Upper lobe of right lung (tissue), 1 donor: ENCODE data around the gene COX20. TPM values are rescaled to one million over a fixed set of nuclear protein-coding genes. Genes with fewer than 3 reads are reported as not detected.

ENCODE experiments used
- ATAC-seq: fragments of 200-7000 bp; cut with Tn5 transposase; one replicate; pipeline ENCODE4 v1.9.1; 2020; ENCODE audit warnings: mild to moderate bottlenecking, moderate library complexity
- DNase-seq: peaks from one replicate; pipeline ENCODE4 v3.0.0-alpha.2; 2020
- H3K27ac ChIP-seq: fragments of 200-600 bp; one replicate; pipeline ENCODE4 v1.8.0; 2022
- H3K27me3 ChIP-seq: fragments of 200-600 bp; one replicate; pipeline ENCODE4 v1.8.0; 2022; ENCODE audit warnings: mild to moderate bottlenecking
- H3K36me3 ChIP-seq: fragments of 200-600 bp; one replicate; pipeline ENCODE4 v1.8.0; 2022
- H3K4me1 ChIP-seq: fragments of 200-600 bp; one replicate; pipeline ENCODE4 v1.8.0; 2022
- H3K4me3 ChIP-seq: fragments of 200-600 bp; one replicate; pipeline ENCODE4 v1.8.0; 2022; ENCODE audit warnings: mild to moderate bottlenecking
- H3K9me3 ChIP-seq: fragments of 200-600 bp; one replicate; pipeline ENCODE4 v1.8.0; 2022
- CTCF ChIP-seq: fragments of 200-600 bp; IDR thresholded peaks from one replicate; pipeline ENCODE4 v1.8.0; 2022; ENCODE audit warnings: antibody characterized with exemption
- intact Hi-C: fragments of 100-400 bp; cut with DNase I; formaldehyde crosslinking; loops from one replicate; pipeline ENCODE4 v1.11.0; 2022
- total RNA-seq: library from RNA; stranded (reverse); fragmentation: NEBNext Ultra II Directional; extraction: Animal tissue kit (Norgen Biotek cat#: 25700); gene quantifications from one replicate; pipeline ENCODE4 v1.2.1, GENCODE V29; 2021
- donor health status: DM: no; HTN: yes; CAD: no; lungs with severe emphysema.

The COX20 gene
- total RNA-seq, 1 donor from 2014 or later, result 25.0 TPM

- no peak for DNase-seq
- no peak for TF ChIP-seq CTCF
- Histone ChIP-seq H3K4me1 (no peaks in the 10 kb centered on the region), H3K9me3 (no peaks in the 10 kb centered on the region), H3K27me3 (no peaks in the 10 kb centered on the region), H3K36me3 (no peaks in the 10 kb centered on the region), H3K4me3 (no peak overlapping the region), H3K27ac (no peak overlapping the region)
- intact Hi-C loops, result no loop called here
- no peak for ATAC-seq
These were observed 40.9 kb downstream of the COX20 start for GRCh38 chr1:244876228-244876910.

GRCh38 chr1:244878681-244879080 is 43.2 kb downstream of the COX20 start:
- Histone ChIP-seq H3K9me3 (no peaks in the 10 kb centered on the region), H3K27me3 (no peaks in the 10 kb centered on the region), H3K4me3 (no peak overlapping the region), H3K4me1 (no peaks in the 10 kb centered on the region), H3K27ac (no peak overlapping the region), H3K36me3 (no peaks in the 10 kb centered on the region)
- intact Hi-C loops, result no loop called here
- no peak for DNase-seq
- no peak for TF ChIP-seq CTCF
- no peak for ATAC-seq

- Histone ChIP-seq H3K36me3 (no peaks in the 10 kb centered on the region), H3K4me3 (no peak overlapping the region), H3K9me3 (no peaks in the 10 kb centered on the region), H3K27me3 (no peaks in the 10 kb centered on the region), H3K27ac (no peak overlapping the region), H3K4me1 (no peaks in the 10 kb centered on the region)
- no peak for DNase-seq
- no peak for ATAC-seq
- intact Hi-C loops, result no loop called here
- no peak for TF ChIP-seq CTCF
These were observed 46.3 kb downstream of the COX20 start for GRCh38 chr1:244881552-244882280.

- Histone ChIP-seq H3K9me3 (no peaks in the 10 kb centered on the region), H3K4me3 (no peak overlapping the region), H3K4me1 (no peaks in the 10 kb centered on the region), H3K27ac (no peak overlapping the region), H3K27me3 (no peaks in the 10 kb centered on the region), H3K36me3 (no peaks in the 10 kb centered on the region)
- DNase-seq (no peak), ATAC-seq (no peak)
- TF ChIP-seq CTCF, result no peak
- intact Hi-C loops, result no loop called here
These were observed 51.8 kb downstream of the COX20 start for GRCh38 chr1:244887281-244887680.

GRCh38 chr1:244893836-244894235 is 58.4 kb downstream of the COX20 start:
- no peak for DNase-seq
- no peak overlapping the region for H3K4me3 ChIP-seq
- H3K27ac ChIP-seq, result no peak overlapping the region
- H3K27me3 ChIP-seq, result no peaks in the 10 kb centered on the region
- no peak for TF ChIP-seq CTCF
- H3K36me3 ChIP-seq, result no peaks in the 10 kb centered on the region
- no peaks in the 10 kb centered on the region for H3K4me1 ChIP-seq
- no peak for ATAC-seq
- no peaks in the 10 kb centered on the region for H3K9me3 ChIP-seq
- intact Hi-C loops, result no loop called here

Other genes starting within 250 kb of the COX20 start
- 53.1 TPM for gene DESI2, start 182.5 kb upstream of the COX20 start, total RNA-seq
- 273 TPM for gene HNRNPU, start 28.9 kb downstream of the COX20 start, total RNA-seq